ENCODE data around the gene CBLIF.

CBLIF gene

GRCh38 chr11:59877325-59877724 is 32.0 kb upstream of the CBLIF start:
- Histone ChIP-seq H3K27ac (ENCODE audit: low read depth, low read length) (no peak overlapping the region), H4K20me1 (ENCODE audit: control insufficient read depth, insufficient read depth, low read depth, low read length) (no peaks in the 10 kb centered on the region), H3K4me2 (ENCODE audit: low read length) (no peak overlapping the region), H3K4me3 (ENCODE audit: low read length) (no peak overlapping the region), H3K27me3 (ENCODE audit: control insufficient read depth, low read length) (no peaks in the 10 kb centered on the region), H3K9me2 (replicated peaks; ENCODE audit: control insufficient read depth, low read length) (no peaks in the 10 kb centered on the region), H3K36me3 (ENCODE audit: control insufficient read depth, low read length) (no peaks in the 10 kb centered on the region), H3K79me2 (ENCODE audit: control insufficient read depth, low read length) (no peaks in the 10 kb centered on the region), H3K9me3 (ENCODE audit: control insufficient read depth, insufficient read depth, low read length) (no peaks in the 10 kb centered on the region), H3K4me1 (ENCODE audit: control insufficient read depth, low read length) (no peaks in the 10 kb centered on the region), H3F3A (ENCODE audit: control insufficient read depth, insufficient read depth) (no peaks in the 10 kb centered on the region)
- TF ChIP-seq EZH2phosphoT487 (IDR thresholded peaks at IDR 0.05; ENCODE audit: borderline replicate concordance, low read length) (no peak), CTCF (IDR thresholded peaks at IDR 0.05; ENCODE audit: low read depth, low read length, poor library complexity, severe bottlenecking) (no peak)

GRCh38 chr11:59875856-59876519 is 30.7 kb upstream of the CBLIF start:
- no peak overlapping the region for H3K27ac ChIP-seq (ENCODE audit: low read depth, low read length)
- H3K4me1 ChIP-seq (ENCODE audit: control insufficient read depth, low read length): no peaks in the 10 kb centered on the region
- no peaks in the 10 kb centered on the region for H3K9me3 ChIP-seq (ENCODE audit: control insufficient read depth, insufficient read depth, low read length)
- no peaks in the 10 kb centered on the region for H4K20me1 ChIP-seq (ENCODE audit: control insufficient read depth, insufficient read depth, low read depth, low read length)
- H3F3A ChIP-seq (ENCODE audit: control insufficient read depth, insufficient read depth): no peaks in the 10 kb centered on the region
- no peak overlapping the region for H3K4me2 ChIP-seq (ENCODE audit: low read length)
- H3K36me3 ChIP-seq (ENCODE audit: control insufficient read depth, low read length): no peaks in the 10 kb centered on the region
- TF ChIP-seq CTCF (IDR thresholded peaks at IDR 0.05; ENCODE audit: low read depth, low read length, poor library complexity, severe bottlenecking): no peak
- TF ChIP-seq EZH2phosphoT487 (IDR thresholded peaks at IDR 0.05; ENCODE audit: borderline replicate concordance, low read length): no peak
- H3K4me3 ChIP-seq (ENCODE audit: low read length): no peak overlapping the region
- no peaks in the 10 kb centered on the region for H3K9me2 ChIP-seq (replicated peaks; ENCODE audit: control insufficient read depth, low read length)
- no peaks in the 10 kb centered on the region for H3K79me2 ChIP-seq (ENCODE audit: control insufficient read depth, low read length)
- H3K27me3 ChIP-seq (ENCODE audit: control insufficient read depth, low read length): no peaks in the 10 kb centered on the region

- Histone ChIP-seq H3K4me1 (ENCODE audit: control insufficient read depth, low read length) (no peaks in the 10 kb centered on the region), H4K20me1 (ENCODE audit: control insufficient read depth, insufficient read depth, low read depth, low read length) (no peaks in the 10 kb centered on the region), H3K79me2 (ENCODE audit: control insufficient read depth, low read length) (no peaks in the 10 kb centered on the region), H3K4me3 (ENCODE audit: low read length) (no peak overlapping the region), H3K27ac (ENCODE audit: low read depth, low read length) (no peak overlapping the region), H3K9me2 (replicated peaks; ENCODE audit: control insufficient read depth, low read length) (no peaks in the 10 kb centered on the region), H3K4me2 (ENCODE audit: low read length) (no peak overlapping the region), H3K9me3 (ENCODE audit: control insufficient read depth, insufficient read depth, low read length) (no peaks in the 10 kb centered on the region), H3K27me3 (ENCODE audit: control insufficient read depth, low read length) (no peaks in the 10 kb centered on the region), H3K36me3 (ENCODE audit: control insufficient read depth, low read length) (no peaks in the 10 kb centered on the region), H3F3A (ENCODE audit: control insufficient read depth, insufficient read depth) (no peaks in the 10 kb centered on the region)
- no peak for TF ChIP-seq EZH2phosphoT487 (IDR thresholded peaks at IDR 0.05; ENCODE audit: borderline replicate concordance, low read length)
- TF ChIP-seq CTCF (IDR thresholded peaks at IDR 0.05; ENCODE audit: low read depth, low read length, poor library complexity, severe bottlenecking): no peak
These were observed 26.8 kb upstream of the CBLIF start for GRCh38 chr11:59872076-59872475.
